Kidney epithelial cell (primary cell): ENCODE measurements around the gene VASN. TPM values are rescaled to one million over a fixed set of nuclear protein-coding genes. Genes with fewer than 3 reads are reported as not detected.

Experiments used
- DNase-seq: peaks from one replicate; pipeline ENCODE4 v3.0.0-alpha.2; 2010; ENCODE audit warnings: low read depth
- H3K27me3 ChIP-seq: 2 replicates; pipeline ENCODE4 v1.6.0; 2011; ENCODE audit warnings: low read length; ENCODE audit not compliant: control insufficient read depth, insufficient read depth
- H3K36me3 ChIP-seq: 2 replicates; pipeline ENCODE4 v1.5.1; 2011; ENCODE audit warnings: low read length; ENCODE audit not compliant: control insufficient read depth, insufficient read depth
- H3K4me3 ChIP-seq: 2 replicates; pipeline ENCODE4 v1.5.1; 2011; ENCODE audit warnings: low read depth, mild to moderate bottlenecking, control low read depth, low read length
- CTCF ChIP-seq: IDR thresholded peaks from 2 replicates; pipeline ENCODE4 v1.5.1; 2011; ENCODE audit warnings: mild to moderate bottlenecking, moderate library complexity, low read length, control low read depth, inconsistent platforms; ENCODE audit not compliant: insufficient read depth, poor library complexity, severe bottlenecking
- total RNA-seq: library from RNA; depleted of rRNA; stranded (reverse); fragments of >200 nt; gene quantifications from 2 replicates; pipeline ENCODE4 v1.2.3, GENCODE V29; 2015

VASN gene
- total RNA-seq, 1 donor from 2014 or later, result 60.4 TPM

GRCh38 chr16:4385789-4386450, 14.3 kb downstream of the VASN start:
- peaks cover 3% of the 10 kb centered on the region for H3K36me3 ChIP-seq
- TF ChIP-seq CTCF, result no peak

GRCh38 chr16:4386451-4386805, 14.8 kb downstream of the VASN start:
- no peak for TF ChIP-seq CTCF
- Histone ChIP-seq H3K27me3 (no peaks in the 10 kb centered on the region), H3K4me3 (no peak overlapping the region), H3K36me3 (peaks cover 3% of the 10 kb centered on the region)
- no peak for DNase-seq

More at GRCh38 chr16:4385789-4386450, 14.3 kb downstream of the VASN start:
- Histone ChIP-seq H3K4me3 (no peak overlapping the region), H3K27me3 (no peaks in the 10 kb centered on the region)
- no peak for DNase-seq

- Histone ChIP-seq H3K4me3 (no peak overlapping the region), H3K36me3 (peaks cover 3% of the 10 kb centered on the region), H3K27me3 (no peaks in the 10 kb centered on the region)
- no peak for TF ChIP-seq CTCF
- DNase-seq, result no peak
Measured at GRCh38 chr16:4386951-4387565, 15.4 kb downstream of the VASN start.

GRCh38 chr16:4387781-4388180, 16.1 kb downstream of the VASN start:
- DNase-seq, result no peak
- H3K4me3 ChIP-seq, result no peak overlapping the region
- TF ChIP-seq CTCF, result no peak
- no peaks in the 10 kb centered on the region for H3K27me3 ChIP-seq
- H3K36me3 ChIP-seq, result peaks cover 2% of the 10 kb centered on the region

- no peaks in the 10 kb centered on the region for H3K27me3 ChIP-seq
- no peaks in the 10 kb centered on the region for H3K36me3 ChIP-seq
- DNase-seq, result no peak
- TF ChIP-seq CTCF, result no peak
- H3K4me3 ChIP-seq, result no peak overlapping the region
Measured at GRCh38 chr16:4388271-4389021, 16.8 kb downstream of the VASN start.
